Daoy (cell line): Measurements from ENCODE around the gene EIF1AD. TPM values are rescaled to one million over a fixed set of nuclear protein-coding genes. Genes with fewer than 3 reads are reported as not detected.

Experiments
- DNase-seq: peaks from one replicate; pipeline ENCODE4 v3.0.0-alpha.2; 2015; ENCODE audit warnings: low read depth
- total RNA-seq: library from RNA; depleted of rRNA; stranded (reverse); fragments of >200 nt; shearing (Covaris generic); gene quantifications from 2 replicates; pipeline ENCODE4 v1.2.3, GENCODE V29; 2014

Gene EIF1AD
- total RNA-seq, 1 experiment from 2014 or later = 60.9 TPM

- DNase-seq = no peak
Observed at GRCh38 chr11:66004186-66004585, 2.2 kb upstream of the EIF1AD start.

- DNase-seq = no peak
Observed at GRCh38 chr11:66003291-66003690, 1.3 kb upstream of the EIF1AD start.

- DNase-seq = no peak
Observed at GRCh38 chr11:66002648-66003225, 780 bp upstream of the EIF1AD start.

- no peak for DNase-seq
Observed at GRCh38 chr11:65997286-65997685, 4.7 kb downstream of the EIF1AD start.

- no peak for DNase-seq
Observed at GRCh38 chr11:65992056-65992455, 9.9 kb downstream of the EIF1AD start.

- DNase-seq = peak; percentile 92
Observed at GRCh38 chr11:65988791-65989592, 13.0 kb downstream of the EIF1AD start.

- DNase-seq = no peak
Observed at GRCh38 chr11:65987336-65987735, 14.6 kb downstream of the EIF1AD start.

- DNase-seq = no peak
Observed at GRCh38 chr11:65983589-65983987, 18.4 kb downstream of the EIF1AD start.

- DNase-seq = no peak
Observed at GRCh38 chr11:65982824-65983588, 19.0 kb downstream of the EIF1AD start.

- no peak for DNase-seq
Observed at GRCh38 chr11:65981972-65982823, 19.8 kb downstream of the EIF1AD start.

GRCh38 chr11:65981101-65981740 is 20.7 kb downstream of the EIF1AD start:
- DNase-seq = no peak

- DNase-seq = no peak
Observed at GRCh38 chr11:65979261-65979759, 22.6 kb downstream of the EIF1AD start.

GRCh38 chr11:65978391-65979238 is 23.3 kb downstream of the EIF1AD start:
- DNase-seq = no peak

GRCh38 chr11:65977621-65978390 is 24.2 kb downstream of the EIF1AD start:
- DNase-seq = no peak

- no peak for DNase-seq
Observed at GRCh38 chr11:65976216-65977176, 25.5 kb downstream of the EIF1AD start.

- no peak for DNase-seq
Observed at GRCh38 chr11:65975771-65976170, 26.2 kb downstream of the EIF1AD start.

- peak; percentile 45 for DNase-seq
Observed at GRCh38 chr11:65973439-65974110, 28.4 kb downstream of the EIF1AD start.

- no peak for DNase-seq
Observed at GRCh38 chr11:65972116-65972515, 29.8 kb downstream of the EIF1AD start.
